Mononuclear cell (primary cell): ENCODE measurements around the gene ZMYND10. TPM values are rescaled to one million over a fixed set of nuclear protein-coding genes. Genes with fewer than 3 reads are reported as not detected.
"Not testable (repeated sequence)": the region's sequence is repeated elsewhere in the genome, so short reads cannot be mapped to it uniquely, and the experiment has no call there.

Experiments used
- H3K27me3 ChIP-seq: 2 replicates; pipeline ENCODE4 v1.6.0; 2011; ENCODE audit warnings: low read length, control low read depth; ENCODE audit not compliant: insufficient read depth
- H3K4me1 ChIP-seq: 2 replicates; pipeline ENCODE4 v1.5.1; 2011; ENCODE audit warnings: mild to moderate bottlenecking, low read length, control low read depth; ENCODE audit not compliant: insufficient read depth
- H3K4me3 ChIP-seq: 2 replicates; pipeline ENCODE4 v1.5.1; 2011; ENCODE audit warnings: mild to moderate bottlenecking, low read length, moderate library complexity
- H3K9me3 ChIP-seq: 2 replicates; pipeline ENCODE4 v1.5.1; 2011; ENCODE audit warnings: low read depth, mild to moderate bottlenecking, control low read depth, low read length
- total RNA-seq: library from RNA; depleted of rRNA; stranded (reverse); fragments of >200 nt; gene quantifications from one replicate; pipeline ENCODE4 v1.2.3, GENCODE V29; 2012

ZMYND10 gene
- total RNA-seq, 1 donor, result 0.10 TPM

GRCh38 chr3:50319181-50319893 is 26.2 kb downstream of the ZMYND10 start:
- Histone ChIP-seq H3K4me1 (peaks cover 72% of the 10 kb centered on the region), H3K4me3 (no peak overlapping the region), H3K27me3 (no peaks in the 10 kb centered on the region), H3K9me3 (no peaks in the 10 kb centered on the region)

- Histone ChIP-seq H3K27me3 (no peaks in the 10 kb centered on the region), H3K9me3 (no peaks in the 10 kb centered on the region), H3K4me3 (no peak overlapping the region), H3K4me1 (peaks cover 65% of the 10 kb centered on the region)
Measured at GRCh38 chr3:50318615-50319014, 26.9 kb downstream of the ZMYND10 start.

GRCh38 chr3:50318163-50318562 is 27.4 kb downstream of the ZMYND10 start:
- peaks cover 60% of the 10 kb centered on the region for H3K4me1 ChIP-seq
- H3K27me3 ChIP-seq, result no peaks in the 10 kb centered on the region
- H3K4me3 ChIP-seq, result no peak overlapping the region

GRCh38 chr3:50317300-50317699 is 28.2 kb downstream of the ZMYND10 start:
- no peak overlapping the region for H3K4me3 ChIP-seq
- H3K27me3 ChIP-seq, result no peaks in the 10 kb centered on the region
- no peaks in the 10 kb centered on the region for H3K9me3 ChIP-seq
- H3K4me1 ChIP-seq, result peaks cover 52% of the 10 kb centered on the region

More at GRCh38 chr3:50318163-50318562, 27.4 kb downstream of the ZMYND10 start:
- H3K9me3 ChIP-seq, result no peaks in the 10 kb centered on the region

GRCh38 chr3:50316657-50317242 is 28.8 kb downstream of the ZMYND10 start:
- Histone ChIP-seq H3K9me3 (no peaks in the 10 kb centered on the region), H3K4me3 (no peak overlapping the region), H3K4me1 (peaks cover 46% of the 10 kb centered on the region)

GRCh38 chr3:50314816-50315215 is 30.7 kb downstream of the ZMYND10 start:
- Histone ChIP-seq H3K4me1 (peaks cover 34% of the 10 kb centered on the region), H3K9me3 (no peaks in the 10 kb centered on the region), H3K4me3 (no peak overlapping the region), H3K27me3 (no peaks in the 10 kb centered on the region)

More at GRCh38 chr3:50316657-50317242, 28.8 kb downstream of the ZMYND10 start:
- H3K27me3 ChIP-seq, result no peaks in the 10 kb centered on the region

- no peaks in the 10 kb centered on the region for H3K9me3 ChIP-seq
- no peak overlapping the region for H3K4me3 ChIP-seq
- peaks cover 29% of the 10 kb centered on the region for H3K4me1 ChIP-seq
- H3K27me3 ChIP-seq, result no peaks in the 10 kb centered on the region
Measured at GRCh38 chr3:50314342-50314741, 31.2 kb downstream of the ZMYND10 start.

- H3K9me3 ChIP-seq, H3K4me1 ChIP-seq, H3K27me3 ChIP-seq, H3K4me3 ChIP-seq: not testable (repeated sequence)
Measured at GRCh38 chr3:50312041-50312440, 33.5 kb downstream of the ZMYND10 start.

GRCh38 chr3:50304601-50305000 is 40.9 kb downstream of the ZMYND10 start:
- Histone ChIP-seq H3K4me1 (peaks cover 15% of the 10 kb centered on the region), H3K4me3 (no peak overlapping the region), H3K9me3 (no peaks in the 10 kb centered on the region), H3K27me3 (no peaks in the 10 kb centered on the region)

GRCh38 chr3:50303013-50303815 is 42.3 kb downstream of the ZMYND10 start, which contains the start of gene HYAL1:
Gene HYAL1, minus strand, starts transcription at chr3:50303574. Its CDS starts 618 bp downstream, at chr3:50302956.
- Histone ChIP-seq H3K27me3 (no peaks in the 10 kb centered on the region), H3K4me1 (peaks cover 25% of the 10 kb centered on the region), H3K4me3 (no peak within 1 kb of the TSS), H3K9me3 (no peaks in the 10 kb centered on the region)

GRCh38 chr3:50302095-50303012 is 43.2 kb downstream of the ZMYND10 start:
- Histone ChIP-seq H3K4me3 (no peak overlapping the region), H3K27me3 (no peaks in the 10 kb centered on the region), H3K9me3 (no peaks in the 10 kb centered on the region), H3K4me1 (peaks cover 33% of the 10 kb centered on the region)

GRCh38 chr3:50300681-50301254 is 44.8 kb downstream of the ZMYND10 start:
- Histone ChIP-seq H3K4me1 (peaks cover 34% of the 10 kb centered on the region), H3K4me3 (no peak overlapping the region)

GRCh38 chr3:50299929-50300680 is 45.4 kb downstream of the ZMYND10 start:
- H3K4me3 ChIP-seq, result peak overlapping the region; percentile 37
- H3K27me3 ChIP-seq, result no peaks in the 10 kb centered on the region

More at GRCh38 chr3:50300681-50301254, 44.8 kb downstream of the ZMYND10 start:
- Histone ChIP-seq H3K9me3 (no peaks in the 10 kb centered on the region), H3K27me3 (no peaks in the 10 kb centered on the region)

GRCh38 chr3:50299638-50299928 is 45.9 kb downstream of the ZMYND10 start:
- Histone ChIP-seq H3K27me3 (no peaks in the 10 kb centered on the region), H3K9me3 (no peaks in the 10 kb centered on the region), H3K4me1 (peaks cover 34% of the 10 kb centered on the region), H3K4me3 (peak overlapping the region; percentile 37)

More at GRCh38 chr3:50299929-50300680, 45.4 kb downstream of the ZMYND10 start:
- peaks cover 34% of the 10 kb centered on the region for H3K4me1 ChIP-seq
- H3K9me3 ChIP-seq, result no peaks in the 10 kb centered on the region
